Retina (tissue), 1 donor: ENCODE measurements around the gene TMEM259.

Experiments
- DNase-seq: peaks from one replicate; pipeline ENCODE4 v3.0.0-alpha.2; 2016

TMEM259 gene

DNA sequence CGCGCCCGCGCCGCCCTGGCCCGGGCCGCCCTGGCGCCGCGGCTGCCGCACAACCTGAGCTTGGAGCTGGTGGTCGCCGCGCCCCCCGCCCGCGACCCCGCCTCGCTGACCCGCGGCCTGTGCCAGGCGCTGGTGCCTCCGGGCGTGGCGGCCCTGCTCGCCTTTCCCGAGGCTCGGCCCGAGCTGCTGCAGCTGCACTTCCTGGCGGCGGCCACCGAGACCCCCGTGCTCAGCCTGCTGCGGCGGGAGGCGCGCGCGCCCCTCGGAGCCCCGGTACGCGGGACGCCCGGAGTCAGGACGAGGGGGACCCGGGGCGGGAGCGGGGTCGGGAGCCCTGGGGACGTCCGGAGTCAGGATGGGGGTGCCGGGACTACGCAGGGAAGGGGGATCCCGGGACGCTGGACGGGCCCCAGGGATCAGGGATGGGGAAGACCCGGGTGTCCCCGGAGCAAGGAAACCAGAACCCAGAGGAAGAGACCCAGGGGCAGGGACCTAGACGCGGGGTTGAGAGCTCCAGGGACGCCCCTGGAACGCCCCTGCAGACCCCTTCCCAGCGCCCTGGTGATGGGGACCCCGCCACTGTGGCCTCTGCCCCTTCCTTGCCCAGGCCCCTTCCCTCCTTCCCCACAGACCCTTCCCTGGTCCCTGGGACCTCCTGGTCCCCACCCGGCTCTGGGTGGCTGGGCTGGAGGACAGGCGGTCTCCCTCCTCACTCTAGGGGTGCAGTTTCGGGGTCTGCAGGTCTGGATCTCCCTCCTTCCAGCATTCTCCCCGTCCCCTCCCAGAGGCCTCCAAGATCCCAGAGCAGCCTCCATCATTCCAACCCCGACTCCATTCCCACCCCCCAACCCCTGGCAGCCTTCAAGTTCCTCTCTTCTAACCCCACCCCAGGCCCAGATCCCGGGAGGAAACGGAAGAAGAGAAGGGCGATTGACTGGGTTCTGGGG is 20.1 kb downstream of the TMEM259 start:
- DNase-seq, result no peak

DNA sequence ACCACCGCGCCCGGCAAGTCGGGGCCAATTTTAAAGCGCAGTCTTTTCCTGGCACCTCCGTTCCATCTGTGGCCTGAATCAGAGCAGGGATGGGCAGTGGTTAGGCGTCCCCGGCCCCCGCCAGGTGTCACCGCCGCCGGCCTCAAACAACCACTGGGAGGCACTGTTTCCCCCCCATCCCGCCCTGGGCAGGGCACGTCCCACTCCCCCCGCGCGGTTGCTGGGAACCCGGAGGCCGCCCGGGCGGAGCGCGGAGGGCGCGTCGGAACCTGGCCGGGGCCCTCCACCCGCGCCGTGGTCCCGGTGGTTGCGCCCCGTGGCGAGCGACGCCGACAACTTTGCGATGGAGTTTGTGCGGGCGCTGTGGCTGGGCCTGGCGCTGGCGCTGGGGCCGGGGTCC is 20.8 kb downstream of the TMEM259 start, which contains the start of gene GRIN3B:
Gene GRIN3B (plus strand): TSS at position 325 of the 400 bp plus-strand sequence. CDS start 19 bp downstream, at position 344.
- peak; percentile 54 for DNase-seq

DNA sequence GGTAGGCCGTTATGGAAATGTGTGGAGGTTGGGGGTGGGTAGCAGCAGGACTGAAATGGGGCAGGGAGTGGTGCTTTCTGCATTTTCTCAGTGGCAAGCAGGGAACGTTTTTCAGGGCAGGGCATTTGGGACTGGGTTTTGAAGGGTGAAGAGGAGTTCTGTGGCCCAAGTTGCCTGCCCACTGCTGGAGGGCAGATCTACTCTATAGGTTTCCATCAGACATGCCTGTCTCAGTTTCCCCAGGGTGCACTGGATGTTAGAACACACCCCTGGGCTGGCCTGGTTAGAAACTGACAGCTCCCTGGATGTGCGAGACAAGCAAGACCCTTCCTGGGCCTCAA is 21.6 kb downstream of the TMEM259 start:
- DNase-seq, result no peak

DNA sequence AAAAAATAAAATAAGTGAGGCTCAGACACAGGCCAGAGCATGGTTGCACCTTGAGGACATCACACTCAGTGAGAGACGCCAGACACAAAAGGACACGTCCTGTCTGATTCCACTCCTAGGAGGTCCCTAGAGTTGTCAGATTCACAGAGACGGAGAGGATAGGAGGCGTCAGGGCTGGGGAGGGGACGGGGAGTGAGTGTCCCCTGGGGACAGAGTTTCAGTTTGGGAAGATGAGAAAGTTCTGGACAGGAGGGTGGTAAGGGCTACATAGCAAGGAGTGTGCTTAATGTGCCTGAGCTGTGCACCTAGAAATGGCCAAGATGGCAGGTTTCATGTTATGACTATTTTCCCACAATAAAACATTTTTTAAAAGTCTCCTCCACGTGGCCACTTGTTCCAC is 22.9 kb downstream of the TMEM259 start:
- DNase-seq, result no peak

GRCh38 chr19:996051-996838 is 24.7 kb downstream of the TMEM259 start:
- DNase-seq, result peak; percentile 62

- DNase-seq, result no peak
These were observed 25.7 kb downstream of the TMEM259 start for GRCh38 chr19:995051-995827.

DNA sequence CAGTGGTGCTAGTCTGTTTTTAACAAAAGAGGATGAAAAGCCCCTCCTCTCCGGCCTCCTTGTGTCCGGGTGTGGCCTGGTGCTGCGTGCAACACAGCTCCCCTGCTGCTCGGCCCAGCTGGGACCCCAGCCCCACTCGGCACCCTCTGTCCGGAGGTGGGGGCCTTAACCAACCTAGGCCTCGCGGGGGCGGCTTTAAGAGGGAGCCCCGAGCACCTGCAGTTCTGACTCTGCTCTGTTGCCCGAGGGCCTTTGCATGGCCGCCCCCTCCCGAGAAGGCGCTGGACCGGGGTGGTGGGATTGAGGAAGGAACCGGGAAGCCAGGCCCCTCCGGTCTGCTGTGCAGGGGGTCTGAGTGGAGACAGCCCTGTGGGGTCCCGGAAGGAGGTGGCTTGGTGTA is 26.4 kb downstream of the TMEM259 start:
- DNase-seq, result no peak

DNA sequence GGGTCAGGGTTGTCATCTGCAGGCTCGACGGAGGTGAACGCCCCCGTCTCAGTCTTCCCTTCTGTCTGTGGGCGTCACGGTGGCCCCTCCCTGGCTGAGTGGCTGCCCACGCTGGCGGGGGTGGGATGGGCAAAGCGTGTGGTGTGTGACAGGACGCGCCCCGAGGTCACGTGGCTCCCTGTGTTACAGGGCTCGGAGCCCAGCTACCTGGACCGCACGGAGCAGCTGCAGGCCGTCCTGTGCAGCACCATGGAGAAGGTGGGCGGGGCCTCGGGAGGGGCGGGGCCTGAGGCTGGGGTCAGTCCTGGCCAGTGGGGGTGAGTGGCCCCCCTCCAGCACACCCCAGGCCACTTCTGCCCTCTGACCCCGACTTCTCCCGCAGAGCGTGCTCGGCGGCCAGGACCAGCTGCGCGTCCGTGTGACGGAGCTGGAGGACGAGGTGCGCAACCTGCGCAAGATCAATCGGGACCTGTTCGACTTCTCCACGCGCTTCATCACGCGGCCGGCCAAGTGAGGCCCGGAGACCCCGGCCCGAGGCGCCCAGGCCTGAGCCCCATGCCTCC is 27.0 kb downstream of the TMEM259 start:
- DNase-seq, result no peak

DNA sequence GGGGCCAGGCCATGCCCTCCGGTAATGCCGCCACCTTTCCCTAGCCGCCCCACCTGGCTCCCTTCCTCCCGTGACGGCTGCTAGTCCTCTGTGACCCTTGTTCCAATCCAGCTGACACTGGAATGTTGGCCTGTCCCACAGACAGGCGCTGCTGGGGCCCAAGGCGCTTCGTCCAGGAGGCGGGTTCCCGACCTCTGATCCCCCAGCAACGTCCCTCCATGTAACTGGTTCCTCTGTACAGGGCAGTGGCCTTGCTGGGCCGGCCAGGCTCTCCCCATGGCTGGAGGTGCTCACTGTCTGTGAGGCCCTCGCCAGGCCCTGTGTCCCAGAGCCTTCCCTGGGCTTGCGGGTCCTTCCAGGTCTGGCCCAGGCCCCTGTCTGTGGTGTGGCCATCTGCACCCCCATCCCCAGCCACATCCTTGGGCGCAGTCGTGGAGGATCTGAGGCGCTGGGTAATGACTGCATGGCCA is 27.5 kb downstream of the TMEM259 start:
- DNase-seq, result no peak

- DNase-seq, result no peak
These were observed 28.3 kb downstream of the TMEM259 start for GRCh38 chr19:992670-993055.

GRCh38 chr19:991932-992669 is 28.8 kb downstream of the TMEM259 start:
- no peak for DNase-seq

DNA sequence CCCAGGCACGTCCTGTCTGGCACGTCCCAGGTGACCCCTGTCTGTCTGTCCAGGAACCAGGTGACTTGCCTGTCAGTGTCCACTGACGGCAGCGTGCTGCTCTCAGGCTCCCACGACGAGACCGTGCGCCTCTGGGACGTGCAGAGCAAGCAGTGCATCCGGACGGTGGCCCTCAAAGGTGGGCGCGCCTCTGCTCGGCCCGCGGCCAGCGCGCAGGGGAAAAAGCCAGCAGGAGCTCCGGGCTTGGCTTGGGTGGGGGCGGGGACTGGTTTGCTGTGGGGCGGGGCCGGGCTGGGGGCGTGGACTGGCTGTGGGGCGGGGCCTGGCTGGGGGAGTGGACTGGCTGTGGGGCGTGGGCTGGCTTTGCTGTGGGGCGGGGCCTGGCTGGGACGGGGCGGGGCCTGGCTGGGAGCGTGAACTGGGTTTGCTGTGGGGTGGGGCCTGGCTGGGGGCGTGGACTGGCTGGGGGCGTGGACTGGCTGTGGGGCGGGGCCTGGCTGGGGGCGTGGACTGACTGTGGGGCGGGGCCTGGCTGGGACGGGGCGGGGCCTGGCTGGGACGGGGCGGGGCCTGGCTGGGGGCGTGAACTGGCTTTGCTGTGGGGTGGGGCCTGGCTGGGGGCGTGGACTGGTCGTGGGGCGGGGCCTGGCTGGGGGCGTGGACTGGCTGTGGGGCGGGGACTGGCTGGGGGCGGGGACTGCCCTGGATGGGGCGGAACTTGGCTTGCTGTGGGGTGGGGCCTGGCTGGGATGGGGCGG is 29.6 kb downstream of the TMEM259 start:
- DNase-seq, result no peak

GRCh38 chr19:990746-991145 is 30.2 kb downstream of the TMEM259 start:
- DNase-seq, result no peak

- no peak for DNase-seq
These were observed 30.8 kb downstream of the TMEM259 start for GRCh38 chr19:990119-990571.

DNA sequence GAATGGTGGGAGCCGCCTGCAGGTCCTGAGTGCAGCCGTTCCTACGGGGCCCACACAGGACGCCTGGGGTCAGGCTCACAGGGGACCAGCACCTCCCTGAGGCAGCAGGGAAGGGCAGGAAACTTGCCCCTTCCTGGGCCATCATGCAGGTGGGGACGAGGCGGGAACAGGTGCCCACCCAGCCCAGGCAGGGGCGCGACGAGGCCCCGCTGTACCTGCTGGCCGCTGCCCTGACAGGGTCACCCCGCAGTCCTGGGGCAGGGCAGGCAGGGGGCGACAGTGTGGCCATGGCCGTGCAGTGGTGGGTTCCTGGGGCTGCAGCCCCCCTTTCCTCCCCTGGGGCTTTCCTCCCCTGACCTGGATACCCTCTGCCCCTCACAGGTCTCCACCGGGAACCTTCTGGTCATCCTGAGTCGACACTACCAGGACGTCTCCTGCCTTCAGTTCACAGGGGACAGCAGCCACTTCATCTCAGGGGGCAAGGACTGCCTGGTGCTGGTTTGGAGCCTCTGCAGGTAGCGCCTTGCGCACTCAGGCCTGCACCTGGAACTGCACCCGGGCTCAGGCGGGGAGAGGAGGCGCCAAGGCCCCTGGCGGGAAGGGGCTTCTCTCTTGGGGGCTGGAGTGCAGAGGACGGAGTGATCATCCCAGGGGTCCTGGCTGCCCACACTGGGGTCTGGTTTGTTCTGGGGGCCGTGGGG is 31.4 kb downstream of the TMEM259 start:
- no peak for DNase-seq

DNA sequence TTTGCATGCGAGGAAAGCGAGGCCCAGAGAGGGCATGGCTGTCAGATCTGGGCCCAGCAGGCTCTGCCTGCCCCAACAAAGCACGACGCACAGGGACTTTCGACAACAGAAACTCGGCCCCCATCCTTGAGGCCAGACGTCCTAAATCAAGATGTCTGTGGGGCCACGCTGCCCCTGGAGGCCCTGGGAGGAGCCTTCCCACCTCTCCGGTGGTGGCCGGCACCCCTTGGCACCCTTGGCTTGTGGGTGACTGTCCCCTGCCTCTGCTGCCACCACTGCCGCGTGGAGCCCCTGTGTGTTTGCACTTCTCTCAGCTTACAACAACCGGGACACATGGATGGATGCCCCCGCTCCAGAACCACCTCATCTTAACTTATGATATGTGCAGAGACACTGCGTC is 32.4 kb downstream of the TMEM259 start:
- no peak for DNase-seq

DNA sequence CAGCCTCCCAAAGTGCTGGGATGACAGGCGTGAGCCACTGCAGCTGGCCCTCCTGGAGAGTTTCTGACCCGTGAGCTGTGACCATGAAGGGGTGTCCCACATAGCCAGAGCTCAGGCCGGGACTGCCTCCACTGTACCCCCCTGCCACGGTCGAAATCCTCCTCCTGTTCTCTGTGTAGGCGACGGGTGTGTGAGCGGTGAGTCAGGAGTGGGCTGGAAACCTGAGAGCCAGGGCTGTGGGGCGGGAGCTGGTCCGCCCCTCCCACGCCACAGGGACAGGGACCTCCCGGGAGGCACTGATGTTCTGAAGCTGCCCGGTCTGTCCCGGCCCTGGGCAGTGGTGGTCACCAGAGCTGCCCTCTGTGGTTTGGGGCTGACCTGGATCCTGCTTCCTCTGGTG is 32.8 kb downstream of the TMEM259 start:
- DNase-seq, result no peak

DNA sequence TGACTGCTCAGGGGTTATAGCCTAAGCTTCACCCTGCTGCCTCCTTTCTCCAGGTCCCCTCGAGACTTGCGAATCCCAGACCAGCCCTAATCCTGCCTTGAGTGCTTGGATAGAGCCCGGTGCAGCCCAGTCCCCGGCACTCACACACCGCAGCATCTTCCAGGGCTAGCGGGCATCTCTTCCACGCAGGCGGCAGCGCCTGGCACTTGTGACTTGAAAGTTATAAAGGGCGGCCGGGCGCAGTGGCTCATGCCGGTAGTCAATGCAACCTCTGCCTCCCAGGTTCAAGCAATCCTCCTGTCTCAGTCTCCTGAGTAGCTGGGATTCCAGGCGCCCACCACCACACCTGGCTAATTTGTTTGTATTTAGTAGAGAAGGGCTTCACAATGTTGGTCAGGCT is 34.8 kb downstream of the TMEM259 start:
- no peak for DNase-seq

- peak; percentile 96 for DNase-seq
These were observed 36.6 kb downstream of the TMEM259 start, which contains the start of gene WDR18 for GRCh38 chr19:984165-984967. Gene WDR18 (plus strand): TSS chr19:984345. CDS start chr19:984354, 9 bp downstream.
